Measurements from ENCODE around the gene PLEKHH1.
"Not testable (repeated sequence)": the region's sequence is repeated elsewhere in the genome, so short reads cannot be mapped to it uniquely, and the experiment has no call there.

The PLEKHH1 gene

GRCh38 chr14:67584978-67585377 is 51.9 kb downstream of the PLEKHH1 start:
- no peak for DNase-seq

- DNase-seq: no peak
These were observed 53.3 kb downstream of the PLEKHH1 start for GRCh38 chr14:67586369-67586768.

GRCh38 chr14:67589204-67589770 is 56.2 kb downstream of the PLEKHH1 start:
- DNase-seq: no peak

- DNase-seq: not testable (repeated sequence)
These were observed 60.6 kb downstream of the PLEKHH1 start for GRCh38 chr14:67593650-67594049.

- DNase-seq: no peak
These were observed 62.3 kb downstream of the PLEKHH1 start for GRCh38 chr14:67595392-67595791.

- peak; percentile 57 for DNase-seq
These were observed 66.8 kb downstream of the PLEKHH1 start, which contains the start of gene PIGH for GRCh38 chr14:67599698-67600561. Gene PIGH (minus strand): TSS chr14:67600268. CDS start chr14:67600203, 65 bp downstream.

GRCh38 chr14:67600562-67600974 is 67.5 kb downstream of the PLEKHH1 start:
- DNase-seq: not testable (repeated sequence)

GRCh38 chr14:67602076-67602475 is 69.0 kb downstream of the PLEKHH1 start:
- DNase-seq: no peak

GRCh38 chr14:67602995-67603545 is 70.0 kb downstream of the PLEKHH1 start:
- no peak for DNase-seq

GRCh38 chr14:67607646-67608045 is 74.6 kb downstream of the PLEKHH1 start:
- no peak for DNase-seq

- DNase-seq: no peak
These were observed 76.7 kb downstream of the PLEKHH1 start for GRCh38 chr14:67609642-67610310.

- no peak for DNase-seq
These were observed 77.4 kb downstream of the PLEKHH1 start for GRCh38 chr14:67610491-67610890.

- DNase-seq: peak; percentile 61
These were observed 85.5 kb downstream of the PLEKHH1 start for GRCh38 chr14:67618617-67619063.

- DNase-seq: peak; percentile 91
These were observed 86.5 kb downstream of the PLEKHH1 start, which contains the start of gene ARG2 for GRCh38 chr14:67619446-67620216. Gene ARG2 (plus strand): TSS chr14:67619920. CDS start chr14:67619978, 58 bp downstream.

- no peak for DNase-seq
These were observed 87.2 kb downstream of the PLEKHH1 start for GRCh38 chr14:67620217-67620785.

GRCh38 chr14:67622675-67623074 is 89.6 kb downstream of the PLEKHH1 start:
- DNase-seq: peak; percentile 50

GRCh38 chr14:67623114-67623513 is 90.0 kb downstream of the PLEKHH1 start:
- peak; percentile 48 for DNase-seq

- not testable (repeated sequence) for DNase-seq
These were observed 93.0 kb downstream of the PLEKHH1 start for GRCh38 chr14:67626131-67626530.

- DNase-seq: no peak
These were observed 94.4 kb downstream of the PLEKHH1 start for GRCh38 chr14:67627519-67627918.

GRCh38 chr14:67630186-67630585 is 97.1 kb downstream of the PLEKHH1 start:
- DNase-seq: no peak

GRCh38 chr14:67630938-67631337 is 97.8 kb downstream of the PLEKHH1 start:
- DNase-seq: no peak

All from SHP77 treated with DMSO at 0.1 percent for 48 hours (cell line).